Hematopoietic multipotent progenitor cell treated with erythropoietin and hydrocortisone succinate and interleukin-3 and kit ligand, for 8 days (in vitro differentiated cells): ENCODE measurements around the gene ASTN2.

ENCODE experiments used
- DNase-seq: peaks from one replicate; pipeline ENCODE4 v3.0.0-alpha.2; 2015

ASTN2 gene, protein sequence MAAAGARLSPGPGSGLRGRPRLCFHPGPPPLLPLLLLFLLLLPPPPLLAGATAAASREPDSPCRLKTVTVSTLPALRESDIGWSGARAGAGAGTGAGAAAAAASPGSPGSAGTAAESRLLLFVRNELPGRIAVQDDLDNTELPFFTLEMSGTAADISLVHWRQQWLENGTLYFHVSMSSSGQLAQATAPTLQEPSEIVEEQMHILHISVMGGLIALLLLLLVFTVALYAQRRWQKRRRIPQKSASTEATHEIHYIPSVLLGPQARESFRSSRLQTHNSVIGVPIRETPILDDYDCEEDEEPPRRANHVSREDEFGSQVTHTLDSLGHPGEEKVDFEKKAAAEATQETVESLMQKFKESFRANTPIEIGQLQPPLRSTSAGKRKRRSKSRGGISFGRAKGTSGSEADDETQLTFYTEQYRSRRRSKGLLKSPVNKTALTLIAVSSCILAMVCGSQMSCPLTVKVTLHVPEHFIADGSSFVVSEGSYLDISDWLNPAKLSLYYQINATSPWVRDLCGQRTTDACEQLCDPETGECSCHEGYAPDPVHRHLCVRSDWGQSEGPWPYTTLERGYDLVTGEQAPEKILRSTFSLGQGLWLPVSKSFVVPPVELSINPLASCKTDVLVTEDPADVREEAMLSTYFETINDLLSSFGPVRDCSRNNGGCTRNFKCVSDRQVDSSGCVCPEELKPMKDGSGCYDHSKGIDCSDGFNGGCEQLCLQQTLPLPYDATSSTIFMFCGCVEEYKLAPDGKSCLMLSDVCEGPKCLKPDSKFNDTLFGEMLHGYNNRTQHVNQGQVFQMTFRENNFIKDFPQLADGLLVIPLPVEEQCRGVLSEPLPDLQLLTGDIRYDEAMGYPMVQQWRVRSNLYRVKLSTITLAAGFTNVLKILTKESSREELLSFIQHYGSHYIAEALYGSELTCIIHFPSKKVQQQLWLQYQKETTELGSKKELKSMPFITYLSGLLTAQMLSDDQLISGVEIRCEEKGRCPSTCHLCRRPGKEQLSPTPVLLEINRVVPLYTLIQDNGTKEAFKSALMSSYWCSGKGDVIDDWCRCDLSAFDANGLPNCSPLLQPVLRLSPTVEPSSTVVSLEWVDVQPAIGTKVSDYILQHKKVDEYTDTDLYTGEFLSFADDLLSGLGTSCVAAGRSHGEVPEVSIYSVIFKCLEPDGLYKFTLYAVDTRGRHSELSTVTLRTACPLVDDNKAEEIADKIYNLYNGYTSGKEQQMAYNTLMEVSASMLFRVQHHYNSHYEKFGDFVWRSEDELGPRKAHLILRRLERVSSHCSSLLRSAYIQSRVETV (N-terminal part only)

DNA sequence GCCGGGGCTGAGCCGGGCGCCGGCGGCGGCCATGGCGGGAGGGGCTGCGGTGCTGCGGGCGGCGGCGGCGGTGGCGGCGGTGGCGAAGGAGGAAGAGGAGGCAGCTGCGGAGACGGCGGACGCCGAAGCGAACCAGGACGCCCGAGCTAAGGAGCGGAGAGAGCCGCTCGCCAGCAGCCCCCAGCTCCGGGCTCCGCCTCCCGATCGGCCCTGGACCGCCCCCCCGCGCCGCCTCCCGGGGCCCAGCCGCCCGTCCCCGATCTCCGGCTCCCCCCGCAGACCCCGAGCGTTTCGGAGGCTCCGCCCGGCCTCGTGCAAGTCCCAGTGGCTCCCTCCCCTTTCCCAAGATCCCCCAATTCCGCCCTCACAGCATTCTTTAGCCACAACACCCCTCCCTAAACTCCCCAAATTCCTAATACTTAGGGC lies at the start of gene ASTN2:
ASTN2 (minus strand) TSS at position 152 of the 426 bp plus-strand sequence; CDS start at position 33, 119 bp downstream.
- DNase-seq = no peak

DNA sequence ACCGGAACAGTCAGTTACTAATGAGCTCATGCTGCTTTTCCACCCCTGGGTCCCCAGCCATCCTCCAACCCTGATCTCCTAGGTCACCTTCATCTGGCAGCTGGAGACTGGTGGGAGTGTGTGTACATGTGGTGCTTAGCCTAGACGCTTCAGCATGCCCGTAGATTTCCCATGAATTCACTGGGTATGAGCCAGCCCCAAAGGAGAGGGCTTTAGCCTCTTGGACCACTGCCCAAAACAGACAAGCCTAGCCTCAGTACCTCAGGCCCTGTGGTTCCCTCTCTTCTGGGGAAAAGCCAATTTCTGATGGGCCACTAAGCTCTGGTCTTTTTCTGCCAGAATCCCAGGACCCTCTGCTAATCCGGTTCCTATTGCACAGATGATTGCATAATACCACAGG lies 48.0 kb upstream of the ASTN2 start:
- DNase-seq = no peak

DNA sequence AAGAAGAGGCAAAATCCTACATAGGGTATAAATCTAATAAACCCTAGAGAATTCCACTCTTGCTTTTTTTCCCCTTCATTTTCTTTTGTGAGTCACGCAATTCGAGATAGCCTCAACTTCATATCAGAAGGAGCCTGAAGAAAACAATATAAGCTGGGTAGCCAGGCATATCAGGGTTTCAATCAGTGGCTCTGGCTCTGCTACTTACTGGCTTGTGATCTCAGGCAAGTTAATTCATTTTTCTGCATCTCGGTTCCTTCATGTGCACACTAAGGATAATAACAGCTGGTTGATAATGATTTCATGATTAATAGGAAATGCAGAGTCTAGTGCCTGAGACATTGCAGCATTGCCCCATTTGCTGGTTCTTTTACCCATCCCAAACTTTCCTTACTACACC lies 46.5 kb upstream of the ASTN2 start:
- DNase-seq = no peak

DNA sequence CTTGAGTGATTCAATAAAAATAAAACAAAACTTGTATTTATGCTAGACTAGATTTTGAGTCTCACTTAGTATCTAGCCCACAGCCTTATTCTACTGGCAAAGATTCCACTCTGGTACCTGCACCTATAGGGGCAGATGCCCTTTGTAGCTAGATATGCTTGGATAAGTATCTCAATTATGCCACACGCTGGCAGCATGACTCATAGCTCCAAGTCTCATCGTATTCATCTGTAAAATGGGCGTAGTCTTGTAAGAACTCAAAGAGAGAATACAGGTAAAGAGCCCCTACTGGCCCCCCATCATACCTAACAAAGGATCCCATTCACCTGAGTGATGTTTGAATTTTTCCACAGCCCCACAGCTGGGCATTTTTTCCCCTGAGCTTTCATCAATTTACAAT lies 45.9 kb upstream of the ASTN2 start:
- DNase-seq = no peak

DNA sequence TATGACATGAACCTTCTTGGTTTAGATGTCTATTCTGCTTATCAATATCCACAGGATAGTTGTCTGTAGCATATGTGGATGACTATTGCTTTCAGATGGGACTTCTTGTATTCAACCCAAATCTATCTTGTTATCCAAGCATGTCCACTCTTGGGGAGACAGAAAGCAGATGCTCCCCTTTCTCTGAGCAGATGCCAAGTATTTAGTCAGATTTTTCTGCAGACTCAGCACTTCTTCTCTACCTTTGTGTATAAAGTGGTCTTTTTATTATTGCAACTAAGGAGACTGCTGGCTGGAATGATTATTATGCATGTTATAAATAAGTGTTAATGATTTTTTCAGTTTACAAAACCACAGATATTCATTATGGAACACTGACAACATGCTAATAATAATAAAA lies 45.1 kb upstream of the ASTN2 start:
- no peak for DNase-seq

DNA sequence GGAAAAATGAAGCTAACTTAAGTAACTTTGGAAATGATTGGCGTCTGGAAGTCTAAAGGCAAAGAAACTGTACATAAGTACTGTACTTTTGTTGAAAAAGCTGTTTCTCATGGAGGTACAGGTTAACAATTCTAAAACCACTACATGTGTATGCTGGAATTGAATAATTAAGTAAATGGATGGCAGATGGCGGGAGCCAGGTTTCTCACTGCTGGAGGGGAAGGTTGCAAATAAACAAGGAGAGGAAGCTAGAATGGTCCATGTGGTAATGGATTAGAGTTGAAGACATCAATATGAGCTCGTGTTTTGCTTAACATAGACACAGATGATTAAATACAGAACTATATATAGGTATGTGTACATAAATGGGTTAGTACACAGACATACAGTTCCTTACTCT lies 43.2 kb upstream of the ASTN2 start:
- DNase-seq = no peak

DNA sequence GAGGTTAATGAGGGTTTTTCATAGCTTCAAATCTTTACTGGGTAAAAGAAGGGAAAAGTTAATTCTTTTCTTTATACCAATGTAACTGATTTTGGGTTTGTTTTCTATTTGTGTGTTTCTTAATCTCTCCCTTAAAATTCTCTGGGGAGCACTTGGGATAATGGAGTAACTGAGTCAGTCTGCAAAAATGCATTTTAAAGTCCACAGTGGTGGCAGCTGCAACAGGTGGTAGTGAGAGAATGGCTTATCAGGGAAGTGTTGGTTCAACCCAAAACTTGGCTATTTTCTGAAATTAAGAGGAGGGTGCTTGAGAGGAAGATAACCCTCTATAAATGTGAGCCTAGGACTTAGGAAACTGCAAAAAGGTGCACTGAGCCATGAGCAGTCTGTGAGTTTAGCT lies 39.9 kb upstream of the ASTN2 start:
- DNase-seq = no peak

DNA sequence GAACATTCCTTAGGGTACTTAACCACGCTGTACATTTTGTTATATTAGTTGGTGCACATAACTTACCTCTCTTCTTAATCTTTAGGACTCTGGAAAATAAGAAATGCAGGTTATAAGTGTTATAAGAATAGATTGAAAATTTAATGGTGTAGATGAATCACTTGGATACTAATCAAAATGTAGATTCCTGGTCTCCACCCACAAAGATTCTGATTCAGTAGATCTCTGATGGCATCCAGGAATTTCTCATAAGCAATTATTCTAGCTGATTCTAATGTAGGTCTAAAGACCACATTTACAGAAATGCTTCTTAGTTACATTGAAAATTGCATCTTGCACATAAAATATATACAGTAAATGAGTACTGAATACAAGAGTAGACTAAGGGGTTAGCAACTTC lies 38.9 kb upstream of the ASTN2 start:
- no peak for DNase-seq

DNA sequence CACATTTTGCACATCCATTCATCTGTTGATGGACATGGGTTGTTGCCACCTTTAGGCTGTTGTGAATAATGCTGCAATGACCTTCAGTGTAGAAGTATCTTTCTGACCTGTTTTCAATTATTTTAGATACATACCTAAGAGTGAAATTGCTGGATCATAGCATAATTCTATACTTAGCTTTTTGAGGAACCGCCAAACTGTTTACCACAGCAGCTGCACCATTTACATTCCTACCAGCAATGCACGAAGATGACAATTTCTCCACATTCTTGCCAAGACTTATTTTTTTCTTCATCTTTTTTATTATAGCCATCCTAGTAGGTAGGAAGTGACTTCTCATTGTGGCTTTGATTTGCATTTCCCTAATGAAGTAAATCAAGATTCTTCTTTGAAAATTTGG lies 36.5 kb upstream of the ASTN2 start:
- DNase-seq = no peak

DNA sequence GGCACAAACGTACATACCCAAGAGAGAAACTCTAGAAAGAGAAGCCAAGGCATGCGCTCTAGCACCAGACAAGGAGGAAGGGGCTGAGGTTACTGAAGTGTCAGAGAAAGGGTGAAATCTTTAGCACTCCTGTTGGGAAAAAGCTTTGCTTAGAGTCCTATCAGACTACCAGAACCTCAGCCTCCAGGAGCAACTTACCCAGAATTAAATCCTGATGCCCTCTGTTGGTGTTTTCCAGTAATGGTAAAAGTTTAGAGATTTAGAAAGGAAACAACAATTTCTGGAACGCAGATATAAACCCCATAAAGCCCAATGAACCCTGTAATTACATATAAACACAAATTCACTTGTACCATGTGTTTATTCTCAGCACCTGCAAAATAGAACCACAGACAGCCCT lies 33.2 kb upstream of the ASTN2 start:
- no peak for DNase-seq

DNA sequence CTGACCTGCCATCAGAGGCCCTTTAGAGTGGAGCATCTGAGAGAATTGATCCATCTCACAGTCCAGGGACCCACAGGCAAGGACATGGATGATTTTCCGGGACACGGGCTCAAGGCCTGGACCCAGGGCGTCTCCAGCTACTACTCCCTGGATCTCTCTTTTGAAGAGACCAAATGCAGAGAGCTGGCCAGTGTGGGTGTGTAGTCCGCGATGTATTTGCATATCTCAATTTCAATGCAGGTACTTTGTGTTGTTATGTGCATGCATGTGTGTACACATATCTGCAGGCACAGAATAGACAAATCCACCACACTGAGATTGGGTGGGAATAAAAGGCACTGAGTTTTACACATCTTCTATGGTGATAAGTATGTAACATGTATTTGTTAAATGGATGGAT lies 30.8 kb upstream of the ASTN2 start:
- DNase-seq = no peak

DNA sequence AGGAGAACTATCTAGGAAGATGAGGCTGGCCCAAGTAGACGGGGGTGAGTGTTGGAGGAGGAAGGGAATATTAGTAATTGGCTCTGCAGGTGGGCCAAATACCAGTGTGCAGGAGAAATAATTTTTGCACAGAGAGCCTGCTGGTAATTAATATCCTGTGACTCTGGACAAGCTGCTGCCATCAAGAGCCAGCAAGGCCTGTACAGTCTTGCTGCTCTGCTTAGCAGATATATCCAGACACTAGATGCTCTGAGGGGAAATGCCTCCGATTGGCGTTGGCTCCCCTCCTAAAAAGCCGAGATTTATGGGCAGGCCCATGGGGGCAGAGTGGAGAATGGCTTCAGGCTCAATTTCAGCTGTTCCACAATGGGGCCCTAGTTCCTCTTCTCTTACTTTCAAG lies 29.6 kb upstream of the ASTN2 start:
- no peak for DNase-seq

DNA sequence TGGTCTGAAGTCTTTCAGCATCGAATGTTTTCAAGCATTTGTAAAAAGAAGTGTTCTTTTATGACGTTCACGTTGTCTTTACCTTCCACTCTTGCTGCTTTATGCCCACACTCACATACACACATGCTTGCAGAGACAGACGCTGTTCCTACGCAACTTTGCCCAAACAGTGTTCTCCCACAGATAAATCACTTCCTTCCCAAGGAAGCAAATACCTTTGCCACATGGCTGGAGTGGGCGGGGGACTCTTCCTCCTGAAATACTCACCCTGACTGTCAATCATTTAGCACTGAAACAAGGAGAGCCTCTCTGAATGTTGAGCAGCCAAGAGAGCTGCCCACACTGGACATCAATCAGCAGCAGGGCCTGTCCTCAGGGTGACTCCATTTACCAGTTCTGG lies 22.4 kb upstream of the ASTN2 start:
- no peak for DNase-seq

DNA sequence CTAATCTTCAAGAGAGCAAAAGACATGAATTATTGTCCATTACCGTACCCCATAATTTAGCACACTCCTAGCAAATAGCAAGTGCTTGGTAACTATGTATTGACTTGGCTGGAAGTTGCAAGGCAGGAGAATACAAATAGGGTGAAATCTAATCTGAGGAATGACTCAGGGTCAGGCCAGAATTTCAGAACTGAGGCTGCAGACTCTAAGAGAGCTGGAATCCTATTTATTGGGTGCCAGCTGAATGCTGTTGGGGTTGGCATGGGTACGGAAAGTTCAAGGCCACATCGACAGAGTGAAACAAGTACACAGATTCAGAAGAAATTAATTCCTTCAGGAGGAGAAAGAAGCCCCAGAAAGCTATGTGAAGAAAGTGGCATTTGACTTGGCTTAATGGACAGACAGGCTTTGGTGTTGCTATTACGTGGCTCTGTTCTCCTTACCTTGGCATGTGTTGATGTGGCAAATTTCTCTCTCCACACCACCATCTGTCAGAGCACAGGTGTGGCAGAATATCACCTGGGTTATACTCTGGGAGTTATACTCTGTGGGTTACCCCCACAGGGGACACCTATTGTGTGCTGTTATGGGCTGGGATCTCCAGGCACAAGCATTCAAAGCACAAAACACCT lies 20.9 kb upstream of the ASTN2 start:
- no peak for DNase-seq

DNA sequence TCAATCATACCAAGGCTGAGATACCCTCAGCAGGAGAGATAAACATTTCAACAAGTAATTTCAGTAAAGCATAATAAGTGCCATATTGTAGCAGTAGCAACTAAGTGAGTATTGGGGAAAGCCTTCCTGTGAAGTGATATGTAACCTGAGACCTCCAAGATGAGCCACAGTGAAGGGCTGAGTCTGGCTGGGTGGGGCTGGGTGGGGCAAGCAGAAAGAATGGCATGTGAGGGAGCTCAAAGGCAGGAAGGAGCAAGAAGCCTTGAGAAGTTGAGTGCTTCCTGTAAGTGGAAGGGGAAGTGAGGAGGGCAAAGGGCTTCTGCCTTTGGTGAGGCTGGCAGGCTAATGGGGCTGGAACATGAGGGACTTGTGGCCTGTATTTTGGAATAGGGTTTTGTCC lies 19.7 kb upstream of the ASTN2 start:
- DNase-seq = no peak

DNA sequence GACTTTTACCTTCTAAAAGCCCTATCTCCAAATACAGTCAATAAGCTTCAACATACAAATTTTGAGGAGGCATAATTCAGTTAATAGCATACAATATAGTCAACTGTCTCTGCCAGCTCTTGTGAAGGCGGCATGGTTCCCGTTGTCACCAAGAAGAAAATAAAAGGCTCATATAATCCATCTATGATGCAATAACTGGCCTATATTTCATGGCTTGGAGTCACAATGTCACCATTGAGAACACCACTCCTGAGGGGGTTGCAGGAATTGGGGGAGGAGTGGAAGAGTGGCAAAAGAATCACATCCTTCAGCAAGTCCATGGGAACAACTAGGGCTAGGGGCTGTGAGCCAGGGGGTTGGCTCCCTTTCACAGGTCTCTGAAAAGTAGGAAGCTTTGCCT lies 16.0 kb upstream of the ASTN2 start:
- no peak for DNase-seq

DNA sequence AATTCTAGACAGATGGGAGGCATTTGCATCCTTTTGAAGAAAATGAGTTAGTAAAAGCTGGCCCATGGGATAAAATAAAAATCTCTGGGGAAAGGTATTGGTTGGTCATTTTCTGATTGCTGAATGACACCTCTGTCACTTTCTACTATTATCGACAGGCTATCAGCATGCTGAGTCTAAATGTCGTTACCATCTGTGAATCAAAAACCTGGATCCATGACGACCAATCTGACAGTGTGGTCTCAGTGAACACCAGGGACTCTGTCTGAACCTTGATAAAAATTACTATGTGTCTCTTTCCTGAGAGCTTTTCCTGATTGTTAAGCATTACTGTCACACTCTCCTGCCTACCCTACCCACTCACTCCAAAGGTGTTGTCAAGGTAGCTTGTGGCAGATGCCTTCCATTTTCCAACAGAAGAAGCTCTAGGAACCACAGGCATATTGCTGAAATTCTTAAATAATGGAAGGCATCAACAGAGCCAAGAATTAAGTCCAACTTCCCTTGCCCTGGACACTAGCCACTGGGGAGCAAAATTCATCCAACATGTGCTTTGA lies 12.6 kb upstream of the ASTN2 start:
- no peak for DNase-seq

DNA sequence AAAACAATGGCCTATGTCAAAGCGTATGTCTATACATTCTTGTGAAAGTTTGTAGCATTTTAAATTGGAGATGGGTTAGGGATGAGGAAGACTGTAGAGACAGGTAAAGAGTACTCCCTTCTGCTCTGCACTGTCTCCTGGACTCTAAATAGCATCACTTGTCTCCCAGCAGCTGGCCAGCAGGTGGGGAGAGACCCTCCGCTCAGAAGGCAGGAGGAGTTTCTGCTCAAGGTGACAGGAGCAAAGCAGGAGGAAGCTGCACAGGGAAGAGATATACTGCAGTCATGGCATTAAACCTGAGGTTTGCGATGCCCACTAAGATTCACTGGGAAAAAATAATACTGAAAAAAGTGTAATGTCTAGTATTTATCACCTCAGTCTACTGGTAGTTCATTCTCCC lies 10.7 kb upstream of the ASTN2 start:
- DNase-seq = no peak

DNA sequence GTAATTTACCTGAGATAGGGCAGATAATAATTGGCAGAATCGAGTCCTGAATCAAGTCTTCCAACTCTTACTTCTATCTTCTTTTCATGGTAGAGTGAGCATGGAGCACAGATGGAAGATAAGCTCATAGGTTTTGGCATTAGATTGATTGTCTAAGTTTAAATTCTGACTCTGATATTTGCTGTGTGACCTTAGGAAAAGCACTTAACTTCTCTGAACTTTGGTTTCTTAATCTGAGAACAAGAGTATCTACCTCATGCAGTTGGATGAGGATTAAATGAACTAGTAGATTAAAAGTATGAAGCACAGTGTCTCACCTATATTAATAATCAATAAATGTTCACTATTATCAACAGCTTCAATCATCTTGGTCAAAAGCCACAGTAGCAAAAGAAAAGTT lies 9.4 kb upstream of the ASTN2 start:
- no peak for DNase-seq

DNA sequence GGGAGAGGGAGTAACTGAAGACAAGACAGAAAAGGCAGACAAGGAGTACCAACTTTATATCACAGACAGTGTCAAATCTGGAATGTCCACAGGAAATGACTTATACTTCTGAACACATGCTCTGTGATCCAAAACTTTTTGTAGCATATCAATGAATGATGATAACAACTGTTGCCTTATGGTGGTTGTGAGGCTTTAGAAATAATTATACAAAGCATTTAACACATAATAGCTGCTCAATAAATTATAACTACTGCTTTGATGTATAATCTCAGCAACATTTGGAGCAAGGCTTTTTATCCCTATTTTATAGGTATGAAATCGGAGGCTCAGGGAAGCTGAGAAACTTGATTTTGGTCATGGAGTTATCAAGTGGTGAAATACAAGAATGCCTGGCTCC lies 3.3 kb upstream of the ASTN2 start:
- no peak for DNase-seq

DNA sequence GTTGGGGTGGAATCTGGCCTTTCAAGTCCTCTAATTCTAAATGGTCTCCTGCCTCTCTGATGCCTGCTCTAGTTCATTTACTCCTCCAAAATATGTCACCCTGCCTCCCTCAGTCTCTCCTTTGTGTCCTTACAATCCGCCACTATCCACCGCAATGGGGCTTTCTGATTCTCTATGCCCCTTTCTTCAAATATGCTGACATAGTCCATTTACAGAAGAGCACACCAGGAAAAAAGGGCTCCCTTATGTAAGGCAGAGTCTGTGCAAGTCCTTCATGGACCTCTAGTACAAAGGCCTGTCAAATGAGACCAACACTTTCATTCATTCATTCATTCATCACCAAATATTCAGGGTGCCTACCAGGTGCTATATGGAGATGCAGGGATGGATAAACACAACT lies 2.0 kb upstream of the ASTN2 start:
- no peak for DNase-seq

DNA sequence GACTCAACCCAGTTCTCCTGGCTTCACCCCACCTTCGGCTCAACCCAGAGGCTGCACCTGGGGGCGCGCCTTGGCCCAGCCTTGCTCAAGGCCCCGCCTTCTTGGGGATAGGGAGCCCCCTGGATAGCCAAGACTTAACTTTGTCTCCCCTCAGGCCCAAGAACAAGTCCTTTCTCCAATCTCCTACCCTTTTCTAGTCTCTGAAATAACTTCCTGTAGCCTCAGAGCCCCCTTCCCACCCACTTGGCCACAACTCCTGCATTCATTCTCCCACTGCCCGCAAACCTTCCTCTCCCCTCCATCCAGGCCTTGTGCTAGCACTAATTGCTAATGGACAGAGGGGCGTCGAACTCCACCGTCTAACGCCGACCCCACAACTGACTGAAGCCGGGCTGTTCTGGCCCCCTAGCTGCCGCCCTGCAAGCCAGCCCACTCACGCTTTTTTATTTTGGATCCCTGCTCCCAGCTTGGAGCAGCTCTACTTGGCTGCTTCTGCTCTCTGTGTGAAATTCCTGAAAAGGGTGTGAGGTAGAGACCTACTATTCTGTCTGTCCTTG lies 579 bp upstream of the ASTN2 start:
- no peak for DNase-seq
